Measurements from ENCODE around the gene TLK1. TPM values are rescaled to one million over a fixed set of nuclear protein-coding genes. Genes with fewer than 3 reads are reported as not detected.

The TLK1 gene
- total and polyA plus RNA-seq, 9 of the 15 experiments (the other 6 are each of a cell fraction or from before 2014, with no cell fraction given) = 20.2 to 101 (median 40.5) TPM

DNA sequence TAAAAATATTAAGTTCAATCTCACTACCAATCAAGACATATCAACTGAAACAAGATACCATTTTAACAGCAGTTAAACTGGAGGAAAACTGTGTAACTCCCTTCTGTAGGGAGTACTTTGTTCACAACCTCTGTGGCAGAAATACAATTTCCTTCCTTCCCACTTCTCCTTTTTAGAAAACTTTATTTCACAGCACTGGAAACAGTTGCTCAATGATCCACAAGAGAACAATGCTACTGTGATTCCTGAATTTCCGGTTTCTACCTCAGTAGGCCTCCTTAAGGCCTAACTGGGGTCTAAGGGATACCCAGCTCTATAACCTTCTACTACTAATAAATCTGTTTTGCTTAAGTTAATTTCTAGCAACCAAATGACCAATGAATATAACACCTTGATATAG lies 14.1 kb downstream of the TLK1 start (continued):
- TF ChIP-seq, protein P1, sequence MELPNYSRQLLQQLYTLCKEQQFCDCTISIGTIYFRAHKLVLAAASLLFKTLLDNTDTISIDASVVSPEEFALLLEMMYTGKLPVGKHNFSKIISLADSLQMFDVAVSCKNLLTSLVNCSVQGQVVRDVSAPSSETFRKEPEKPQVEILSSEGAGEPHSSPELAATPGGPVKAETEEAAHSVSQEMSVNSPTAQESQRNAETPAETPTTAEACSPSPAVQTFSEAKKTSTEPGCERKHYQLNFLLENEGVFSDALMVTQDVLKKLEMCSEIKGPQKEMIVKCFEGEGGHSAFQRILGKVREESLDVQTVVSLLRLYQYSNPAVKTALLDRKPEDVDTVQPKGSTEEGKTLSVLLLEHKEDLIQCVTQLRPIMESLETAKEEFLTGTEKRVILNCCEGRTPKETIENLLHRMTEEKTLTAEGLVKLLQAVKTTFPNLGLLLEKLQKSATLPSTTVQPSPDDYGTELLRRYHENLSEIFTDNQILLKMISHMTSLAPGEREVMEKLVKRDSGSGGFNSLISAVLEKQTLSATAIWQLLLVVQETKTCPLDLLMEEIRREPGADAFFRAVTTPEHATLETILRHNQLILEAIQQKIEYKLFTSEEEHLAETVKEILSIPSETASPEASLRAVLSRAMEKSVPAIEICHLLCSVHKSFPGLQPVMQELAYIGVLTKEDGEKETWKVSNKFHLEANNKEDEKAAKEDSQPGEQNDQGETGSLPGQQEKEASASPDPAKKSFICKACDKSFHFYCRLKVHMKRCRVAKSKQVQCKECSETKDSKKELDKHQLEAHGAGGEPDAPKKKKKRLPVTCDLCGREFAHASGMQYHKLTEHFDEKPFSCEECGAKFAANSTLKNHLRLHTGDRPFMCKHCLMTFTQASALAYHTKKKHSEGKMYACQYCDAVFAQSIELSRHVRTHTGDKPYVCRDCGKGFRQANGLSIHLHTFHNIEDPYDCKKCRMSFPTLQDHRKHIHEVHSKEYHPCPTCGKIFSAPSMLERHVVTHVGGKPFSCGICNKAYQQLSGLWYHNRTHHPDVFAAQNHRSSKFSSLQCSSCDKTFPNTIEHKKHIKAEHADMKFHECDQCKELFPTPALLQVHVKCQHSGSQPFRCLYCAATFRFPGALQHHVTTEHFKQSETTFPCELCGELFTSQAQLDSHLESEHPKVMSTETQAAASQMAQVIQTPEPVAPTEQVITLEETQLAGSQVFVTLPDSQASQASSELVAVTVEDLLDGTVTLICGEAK (IDR thresholded peaks at IDR 0.05) = peak; percentile 94
- TF ChIP-seq, protein P1 (CRISPR knock-in tag; IDR thresholded peaks at IDR 0.05) = peak; percentile 80
- TF ChIP-seq SPI1 (IDR thresholded peaks at IDR 0.05; ENCODE audit: borderline replicate concordance, low read depth, low read length) = peak; percentile 96
- TF ChIP-seq, protein P2, sequence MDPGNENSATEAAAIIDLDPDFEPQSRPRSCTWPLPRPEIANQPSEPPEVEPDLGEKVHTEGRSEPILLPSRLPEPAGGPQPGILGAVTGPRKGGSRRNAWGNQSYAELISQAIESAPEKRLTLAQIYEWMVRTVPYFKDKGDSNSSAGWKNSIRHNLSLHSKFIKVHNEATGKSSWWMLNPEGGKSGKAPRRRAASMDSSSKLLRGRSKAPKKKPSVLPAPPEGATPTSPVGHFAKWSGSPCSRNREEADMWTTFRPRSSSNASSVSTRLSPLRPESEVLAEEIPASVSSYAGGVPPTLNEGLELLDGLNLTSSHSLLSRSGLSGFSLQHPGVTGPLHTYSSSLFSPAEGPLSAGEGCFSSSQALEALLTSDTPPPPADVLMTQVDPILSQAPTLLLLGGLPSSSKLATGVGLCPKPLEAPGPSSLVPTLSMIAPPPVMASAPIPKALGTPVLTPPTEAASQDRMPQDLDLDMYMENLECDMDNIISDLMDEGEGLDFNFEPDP (CRISPR knock-in tag; IDR thresholded peaks at IDR 0.05) = no peak

Measured in K562 (cell line).